Choroid plexus epithelial cell (primary cell): ENCODE measurements around the gene USP20.
"Not testable (repeated sequence)": the region's sequence is repeated elsewhere in the genome, so short reads cannot be mapped to it uniquely, and the experiment has no call there.

Source experiments
- DNase-seq: peaks from one replicate; pipeline ENCODE4 v3.0.0-alpha.2; 2010; ENCODE audit warnings: low read depth
- H3K4me3 ChIP-seq: 2 replicates; pipeline ENCODE4 v1.5.1; 2011; ENCODE audit warnings: low read depth, mild to moderate bottlenecking, control low read depth, low read length, moderate library complexity
- CTCF ChIP-seq: conservative IDR thresholded peaks from 2 replicates; pipeline ENCODE4 v1.5.1; 2011; ENCODE audit warnings: low read depth, mild to moderate bottlenecking, control low read depth, inconsistent platforms, low read length, moderate library complexity

Gene USP20

GRCh38 chr9:129835128-129835859 lies at the start of gene USP20, which contains the start of gene C9orf78:
Gene USP20, plus strand, starts transcription at chr9:129835458. Its CDS starts 17,098 bp downstream, at chr9:129852556.
Gene C9orf78, minus strand, starts transcription at chr9:129835275. Its CDS starts 54 bp downstream, at chr9:129835221.
- DNase-seq = peak; percentile 96
- H3K4me3 ChIP-seq = peak within 1 kb of the TSS; percentile 93
- TF ChIP-seq CTCF = no peak

GRCh38 chr9:129785866-129786265 lies 49.4 kb upstream of the USP20 start:
- DNase-seq = no peak
- TF ChIP-seq CTCF = no peak

DNA sequence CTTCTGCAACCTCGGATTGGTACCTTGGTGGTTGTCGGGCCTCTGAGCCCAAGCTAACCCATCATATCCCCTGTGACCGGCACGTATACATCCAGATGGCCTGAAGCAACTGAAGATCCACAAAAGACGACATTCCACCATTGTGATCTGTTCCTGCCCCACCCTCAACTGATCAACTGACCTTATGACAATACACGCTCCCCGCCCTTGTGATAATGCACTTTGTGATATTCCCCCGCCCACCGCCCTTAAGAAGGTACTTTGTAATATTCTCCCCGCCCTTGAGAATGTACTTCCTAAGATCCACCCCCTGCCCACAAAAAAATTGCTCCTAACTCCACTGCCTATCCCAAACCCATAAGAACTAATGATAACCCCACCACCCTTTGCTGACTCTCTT lies 48.8 kb upstream of the USP20 start:
- TF ChIP-seq CTCF = no peak
- no peak overlapping the region for H3K4me3 ChIP-seq
- no peak for DNase-seq

More at GRCh38 chr9:129785866-129786265, 49.4 kb upstream of the USP20 start:
- no peak overlapping the region for H3K4me3 ChIP-seq

GRCh38 chr9:129794549-129794948 lies 40.7 kb upstream of the USP20 start:
- H3K4me3 ChIP-seq = no peak overlapping the region
- TF ChIP-seq CTCF = no peak
- DNase-seq = no peak

DNA sequence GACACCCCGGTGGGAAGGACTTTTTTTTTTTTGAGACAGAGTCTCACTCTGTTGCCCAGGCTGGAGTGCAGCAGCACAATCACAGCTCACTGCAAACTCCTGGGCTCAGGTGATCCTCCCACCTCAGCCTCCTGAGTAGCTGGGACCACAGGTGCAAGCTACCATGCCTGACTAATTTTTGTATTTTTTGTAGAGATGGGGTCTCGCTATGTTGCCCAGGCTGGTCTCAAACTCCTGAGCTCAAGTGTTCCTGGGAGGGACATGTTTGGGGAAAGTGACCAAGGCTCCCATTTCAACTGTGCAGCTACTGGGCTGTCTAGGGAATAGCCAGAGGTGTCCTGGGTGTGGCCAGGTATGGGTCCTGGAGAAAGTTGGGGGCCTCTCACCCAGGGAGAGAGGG lies 39.2 kb upstream of the USP20 start:
- not testable (repeated sequence) for DNase-seq, H3K4me3 ChIP-seq

GRCh38 chr9:129798973-129799372 lies 36.3 kb upstream of the USP20 start:
- DNase-seq = no peak
- no peak for TF ChIP-seq CTCF
- H3K4me3 ChIP-seq = no peak overlapping the region

GRCh38 chr9:129801504-129801903 lies 33.8 kb upstream of the USP20 start:
- H3K4me3 ChIP-seq = no peak overlapping the region
- TF ChIP-seq CTCF = no peak
- no peak for DNase-seq
